Lung (tissue), 12 donors: Measurements from ENCODE around the gene BPIFB2. TPM values are rescaled to one million over a fixed set of nuclear protein-coding genes. Genes with fewer than 3 reads are reported as not detected.

ENCODE experiments used
- ATAC-seq: fragments of 200-7000 bp; cut with Tn5 transposase; one replicate; pipeline ENCODE4 v1.9.1; 2020; ENCODE audit warnings: moderate number of reproducible peaks; ENCODE audit not compliant: insufficient read depth, low FRiP score
- DNase-seq, 3 donors: peaks; one replicate each; pipeline ENCODE4 v3.0.0-alpha.2; 2013 to 2017
- H3K27ac ChIP-seq, 2 donors: one replicate each; pipeline ENCODE4 v1.5.1; 2013; ENCODE audit warnings: mild to moderate bottlenecking in 2 of 2, moderate library complexity in 2 of 2, control low read depth in 1 of 2, inconsistent platforms in 1 of 2, low read depth in 1 of 2, low read length in 1 of 2
- H3K27me3 ChIP-seq, 3 donors: one replicate each; pipeline ENCODE4 v1.5.1; 2013; ENCODE audit warnings: low read length in 2 of 3; ENCODE audit not compliant: control insufficient read depth in 3 of 3, insufficient read depth in 3 of 3
- H3K36me3 ChIP-seq, 4 donors: one replicate each; pipeline ENCODE4 v1.5.1; 2013; ENCODE audit warnings: low read length in 4 of 4, mild to moderate bottlenecking in 1 of 4, moderate library complexity in 1 of 4; ENCODE audit not compliant: control insufficient read depth in 4 of 4, insufficient read depth in 4 of 4
- H3K4me1 ChIP-seq, 5 donors: one replicate each; pipeline ENCODE4 v1.5.1; 2013; ENCODE audit warnings: low read length in 5 of 5, mild to moderate bottlenecking in 2 of 5, moderate library complexity in 1 of 5; ENCODE audit not compliant: control insufficient read depth in 5 of 5, insufficient read depth in 5 of 5
- H3K4me3 ChIP-seq: one replicate; pipeline ENCODE4 v1.5.1; 2013; ENCODE audit warnings: mild to moderate bottlenecking, control low read depth, moderate library complexity
- H3K9ac ChIP-seq, 2 donors: one replicate each; pipeline ENCODE4 v1.5.1; 2013; ENCODE audit warnings: low read length in 2 of 2, control low read depth in 1 of 2; ENCODE audit not compliant: insufficient read depth in 1 of 2
- H3K9me3 ChIP-seq, 4 donors: one replicate each; pipeline ENCODE4 v1.5.1; 2013; ENCODE audit warnings: low read length in 3 of 4, mild to moderate bottlenecking in 1 of 4, moderate library complexity in 1 of 4; ENCODE audit not compliant: control insufficient read depth in 4 of 4, insufficient read depth in 3 of 4
- CTCF ChIP-seq: IDR thresholded peaks from 2 replicates; pipeline ENCODE4 v1.5.1; 2012; ENCODE audit warnings: mild to moderate bottlenecking; ENCODE audit errors: control extremely low read depth, extremely low read depth
- WGBS, 2 donors: extraction: QIAGEN DNeasy Blood & Tissue Kit; methylation state at CpG; one replicate each; pipeline ENCODE4 v1.1.7; 2013; 5-methylcytosine and 5-hydroxymethylcytosine counted together
- polyA plus RNA-seq, 2 donors: library from polyadenylated mRNA; stranded (reverse); fragments of 200-250 nt; gene quantifications; one replicate each; pipeline ENCODE4 v1.2.1, GENCODE V29; 2013
- total RNA-seq, 2 donors: library from RNA; depleted of rRNA in 1 of 2; stranded (reverse); fragments of >200 nt in 1 of 2; gene quantifications; one replicate each; pipeline ENCODE4 v1.2.1, GENCODE V29; 2014 to 2021
- donor health status: control.
- donor health status: control.
- donor health status: Bipolar disorder and iron deficiency.
- donor health status: healthy.
- donor health status: DM: yes; HTN: yes; CAD: no.

BPIFB2 gene
- total and polyA plus RNA-seq, 4 donors: 0.41 to 3.0 (median 1.6) TPM

- no peak overlapping the region for H3K4me3 ChIP-seq
- no peak overlapping the region for H3K9ac ChIP-seq
- H3K4me1 ChIP-seq: peaks cover 0 to 4% (median 0%) of the 10 kb centered on the region in 5 donors
- TF ChIP-seq CTCF: no peak
- 81 to 82% methylated on average over 14 of the region's 14 CpGs for WGBS, 2 donors
- DNase-seq: no peak
- peaks cover 0 to 2% (median 0%) of the 10 kb centered on the region in 4 donors for H3K9me3 ChIP-seq
- peaks cover 0 to 1% (median 0%) of the 10 kb centered on the region in 3 donors for H3K27me3 ChIP-seq
- no peaks in the 10 kb centered on the region for H3K36me3 ChIP-seq
- no peak for ATAC-seq
- H3K27ac ChIP-seq: no peak overlapping the region
These were observed 54.1 kb downstream of the BPIFB2 start for GRCh38 chr20:33061658-33062028.

- no peaks in the 10 kb centered on the region for H3K36me3 ChIP-seq
- peaks cover 0 to 2% (median 0%) of the 10 kb centered on the region in 4 donors for H3K9me3 ChIP-seq
- H3K27ac ChIP-seq: no peak overlapping the region
- H3K4me3 ChIP-seq: no peak overlapping the region
- TF ChIP-seq CTCF: no peak
- peaks cover 0 to 4% (median 0%) of the 10 kb centered on the region in 5 donors for H3K4me1 ChIP-seq
- no peak overlapping the region for H3K9ac ChIP-seq
- no peak for ATAC-seq
- H3K27me3 ChIP-seq: no peaks in the 10 kb centered on the region
- DNase-seq: peak in 1 of 3 donors; percentile 20
- 53 to 66% methylated on average over 9 of the region's 9 CpGs for WGBS, 2 donors
These were observed 54.8 kb downstream of the BPIFB2 start for GRCh38 chr20:33062105-33062824.

DNA sequence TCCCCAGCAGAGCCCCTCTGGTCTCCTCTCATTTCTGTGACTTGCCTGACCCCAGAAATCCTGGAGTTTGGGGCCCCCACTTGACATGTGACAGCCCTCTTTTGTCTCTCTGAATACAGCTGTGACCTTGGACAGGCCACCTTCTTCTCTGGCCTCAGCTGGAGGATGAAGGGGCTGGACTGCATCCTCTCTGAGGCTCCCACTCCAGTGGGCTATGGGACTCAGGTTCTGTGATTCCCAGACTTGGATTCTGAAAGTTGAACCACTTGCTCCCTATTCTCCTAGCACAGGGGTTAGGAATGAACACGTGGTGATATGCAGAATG, 55.3 kb downstream of the BPIFB2 start:
- Histone ChIP-seq H3K27me3 (no peaks in the 10 kb centered on the region), H3K27ac (no peak overlapping the region), H3K36me3 (no peaks in the 10 kb centered on the region), H3K9ac (no peak overlapping the region), H3K9me3 (peaks cover 0 to 2% (median 0%) of the 10 kb centered on the region in 4 donors), H3K4me1 (peaks cover 0 to 4% (median 0%) of the 10 kb centered on the region in 5 donors), H3K4me3 (no peak overlapping the region)
- TF ChIP-seq CTCF: no peak
- ATAC-seq (no peak), DNase-seq (peak in 1 of 3 donors; percentile 2)
- WGBS, 2 donors: 70 to 75% methylated on average over 1 of the region's 1 CpG

DNA sequence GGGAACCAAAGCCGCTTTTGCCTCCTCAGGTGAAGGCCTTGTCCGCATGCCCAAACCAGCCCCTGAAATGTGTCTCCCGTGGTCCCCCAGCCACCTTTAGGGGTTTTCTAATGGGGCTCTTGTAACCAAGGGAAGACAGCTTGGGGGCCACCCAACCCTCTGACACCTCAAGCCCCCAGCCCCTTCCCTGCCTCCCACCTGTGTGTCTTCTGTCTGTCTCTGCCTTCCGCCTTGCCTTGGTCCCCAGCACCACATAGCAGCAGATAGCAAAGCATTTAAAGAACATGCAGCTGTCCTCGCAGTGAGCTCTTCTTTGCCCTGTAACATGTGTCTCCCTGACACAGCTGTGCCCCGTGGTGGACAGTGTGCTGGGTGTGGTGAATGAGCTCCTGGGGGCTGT, 55.8 kb downstream of the BPIFB2 start:
- DNase-seq (no peak), ATAC-seq (no peak)
- peaks cover 0 to 4% (median 0%) of the 10 kb centered on the region in 5 donors for H3K4me1 ChIP-seq
- no peak for TF ChIP-seq CTCF
- 89 to 91% methylated on average over 6 of the region's 6 CpGs for WGBS, 2 donors
- no peak overlapping the region for H3K9ac ChIP-seq
- no peak overlapping the region for H3K4me3 ChIP-seq
- H3K27ac ChIP-seq: no peak overlapping the region
- no peaks in the 10 kb centered on the region for H3K27me3 ChIP-seq
- peaks cover 0 to 2% (median 0%) of the 10 kb centered on the region in 4 donors for H3K9me3 ChIP-seq
- no peaks in the 10 kb centered on the region for H3K36me3 ChIP-seq
